Activated CD4-positive, CD25-positive, alpha-beta regulatory T cell treated with anti-CD3 and anti-CD28 coated beads, Interleukin-2, amount 50 U/mL, for 16 hours (primary cell): ENCODE results near the gene GLIS2.

ENCODE experiments used
- DNase-seq: peaks from one replicate; pipeline ENCODE4 v3.0.0-alpha.2; 2020; ENCODE audit warnings: low read depth, low spot score

The GLIS2 gene

DNA sequence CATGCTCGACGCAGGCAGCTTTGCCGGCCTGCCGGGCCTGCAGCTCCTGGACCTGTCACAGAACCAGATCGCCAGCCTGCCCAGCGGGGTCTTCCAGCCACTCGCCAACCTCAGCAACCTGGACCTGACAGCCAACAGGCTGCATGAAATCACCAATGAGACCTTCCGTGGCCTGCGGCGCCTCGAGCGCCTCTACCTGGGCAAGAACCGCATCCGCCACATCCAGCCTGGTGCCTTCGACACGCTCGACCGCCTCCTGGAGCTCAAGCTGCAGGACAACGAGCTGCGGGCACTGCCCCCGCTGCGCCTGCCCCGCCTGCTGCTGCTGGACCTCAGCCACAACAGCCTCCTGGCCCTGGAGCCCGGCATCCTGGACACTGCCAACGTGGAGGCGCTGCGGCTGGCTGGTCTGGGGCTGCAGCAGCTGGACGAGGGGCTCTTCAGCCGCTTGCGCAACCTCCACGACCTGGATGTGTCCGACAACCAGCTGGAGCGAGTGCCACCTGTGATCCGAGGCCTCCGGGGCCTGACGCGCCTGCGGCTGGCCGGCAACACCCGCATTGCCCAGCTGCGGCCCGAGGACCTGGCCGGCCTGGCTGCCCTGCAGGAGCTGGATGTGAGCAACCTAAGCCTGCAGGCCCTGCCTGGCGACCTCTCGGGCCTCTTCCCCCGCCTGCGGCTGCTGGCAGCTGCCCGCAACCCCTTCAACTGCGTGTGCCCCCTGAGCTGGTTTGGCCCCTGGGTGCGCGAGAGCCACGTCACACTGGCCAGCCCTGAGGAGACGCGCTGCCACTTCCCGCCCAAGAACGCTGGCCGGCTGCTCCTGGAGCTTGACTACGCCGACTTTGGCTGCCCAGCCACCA lies 65.4 kb downstream of the GLIS2 start:
- no peak for DNase-seq

GRCh38 chr16:4381935-4382794 lies 66.3 kb downstream of the GLIS2 start:
- DNase-seq, result no peak

- DNase-seq, result no peak
Observed at GRCh38 chr16:4382795-4383357, 67.0 kb downstream of the GLIS2 start.

DNA sequence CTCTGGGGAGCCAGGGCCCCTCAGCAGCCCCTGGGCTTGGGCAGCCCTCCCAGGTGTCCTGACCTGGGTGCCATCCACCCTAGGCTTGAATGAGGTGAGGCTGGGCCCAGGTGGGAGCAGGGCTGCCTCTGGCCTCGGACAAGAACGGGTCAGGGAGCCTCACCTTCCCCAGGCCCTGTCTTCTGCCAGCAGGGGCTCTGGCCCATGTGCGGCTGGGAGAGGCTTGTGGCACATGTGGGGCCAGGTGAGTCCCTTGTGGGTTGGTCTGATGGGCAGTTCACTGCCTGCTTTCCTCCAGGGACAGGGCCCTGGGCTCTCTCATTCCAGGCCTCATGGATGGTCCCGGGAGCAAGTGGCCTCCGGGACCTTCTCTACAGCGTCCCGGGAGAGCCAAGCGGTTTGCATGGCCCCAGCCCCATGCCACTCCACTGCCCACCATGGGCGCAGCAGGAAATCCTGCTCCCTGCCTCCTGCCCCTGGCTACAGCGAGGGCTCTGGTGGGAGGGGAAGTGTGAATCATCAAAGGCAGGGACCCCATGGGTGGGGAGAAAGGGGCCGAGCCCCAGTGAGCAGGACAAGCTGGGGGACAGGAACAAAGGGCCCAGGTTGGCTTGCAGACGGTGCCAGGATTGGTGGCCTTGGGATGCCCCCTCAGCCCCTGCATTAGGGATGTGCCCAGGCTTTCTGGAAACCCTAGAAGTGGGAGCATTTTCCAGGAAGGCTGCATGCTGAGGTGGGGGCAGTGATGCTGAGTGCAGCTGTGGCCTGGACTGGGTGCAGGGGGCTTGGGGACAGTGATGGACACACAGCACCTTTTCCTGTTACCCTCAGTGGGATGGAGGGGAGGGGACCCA lies 68.0 kb downstream of the GLIS2 start:
- DNase-seq, result no peak

GRCh38 chr16:4384509-4384942 lies 68.7 kb downstream of the GLIS2 start:
- no peak for DNase-seq

DNA sequence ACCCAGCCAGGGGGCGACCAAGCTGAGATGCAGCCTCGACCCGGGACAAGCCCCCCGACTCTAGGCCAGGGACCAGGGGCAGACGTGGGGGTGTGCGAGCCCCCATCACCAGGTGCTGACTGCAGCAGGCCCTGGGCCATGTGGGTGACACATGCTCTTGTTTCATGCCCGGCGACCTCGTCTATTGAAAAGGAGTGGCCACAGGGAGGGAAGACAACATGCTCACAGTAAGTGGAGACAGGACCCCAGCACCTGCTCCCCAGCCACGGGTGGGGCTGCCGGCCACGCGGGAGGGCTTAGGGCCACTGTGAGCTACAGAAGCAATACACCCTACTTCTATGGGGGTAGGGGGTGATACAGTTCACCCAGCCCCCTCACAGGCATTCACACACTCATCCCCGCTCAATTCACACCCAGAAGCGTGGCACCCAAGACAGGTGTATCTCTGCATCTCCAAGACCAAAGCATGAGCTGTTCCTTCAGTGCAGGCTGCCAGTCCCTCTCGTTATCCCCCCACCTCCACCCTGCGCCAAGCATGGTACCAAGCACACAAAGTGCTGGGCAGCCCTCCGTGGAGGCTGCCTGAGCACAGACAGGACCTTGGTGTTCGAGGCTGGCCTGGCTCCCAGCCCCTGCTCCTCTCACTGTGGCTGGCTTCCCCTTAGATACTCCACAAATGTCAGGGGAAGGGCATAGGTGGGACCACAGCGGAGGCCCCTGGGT lies 69.4 kb downstream of the GLIS2 start:
- no peak for DNase-seq

DNA sequence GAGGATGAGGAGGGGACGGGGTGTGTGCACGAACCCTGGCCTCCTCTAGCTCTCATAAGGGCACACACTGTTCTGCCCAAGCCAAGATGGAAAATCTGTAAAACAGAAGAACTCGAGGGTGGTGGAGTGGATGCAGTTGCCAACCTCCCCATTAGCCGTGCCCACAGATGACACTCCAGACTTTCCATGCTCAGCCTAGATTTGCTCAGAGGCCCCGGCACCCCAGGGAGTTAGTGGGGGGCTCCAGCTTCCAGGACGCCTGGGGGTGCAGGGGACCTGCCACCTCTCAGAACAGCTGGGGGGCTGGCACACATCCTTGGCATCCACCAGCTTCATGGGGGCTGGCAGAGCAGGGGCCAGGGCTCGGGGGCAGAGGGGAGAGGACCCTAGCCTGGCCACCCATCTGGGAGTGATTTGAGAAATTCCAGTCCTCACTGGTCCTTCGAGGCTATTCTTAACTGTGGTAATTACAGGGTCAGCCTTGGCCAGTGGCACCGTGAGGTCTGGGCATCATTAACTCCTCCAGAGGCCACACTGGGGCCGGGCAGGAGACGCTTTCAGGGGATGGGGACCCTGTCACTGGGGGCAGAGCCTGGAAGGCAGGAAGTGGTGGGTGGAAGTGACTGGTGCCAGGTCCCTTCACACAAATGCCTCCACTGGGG lies 70.1 kb downstream of the GLIS2 start:
- DNase-seq, result no peak

DNA sequence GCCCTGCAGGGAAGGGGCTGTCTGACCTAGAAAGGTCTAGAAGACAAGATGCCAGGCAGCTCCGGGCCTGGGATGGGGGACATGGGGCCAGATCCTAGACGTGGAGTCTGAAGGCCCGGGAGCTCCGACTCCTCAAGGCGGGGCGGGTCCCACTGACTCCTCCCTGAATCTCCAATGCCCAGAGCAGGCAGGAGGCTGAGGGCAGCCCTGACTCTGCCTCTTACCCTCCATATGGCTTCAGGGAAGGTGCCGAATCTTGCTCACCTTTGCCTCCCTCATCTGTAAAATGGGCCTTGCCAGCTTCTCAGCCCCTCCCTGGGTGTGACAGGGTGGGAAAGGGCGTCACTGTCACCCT lies 70.6 kb downstream of the GLIS2 start:
- DNase-seq, result no peak

- no peak for DNase-seq
Observed at GRCh38 chr16:4386951-4387565, 71.2 kb downstream of the GLIS2 start.

DNA sequence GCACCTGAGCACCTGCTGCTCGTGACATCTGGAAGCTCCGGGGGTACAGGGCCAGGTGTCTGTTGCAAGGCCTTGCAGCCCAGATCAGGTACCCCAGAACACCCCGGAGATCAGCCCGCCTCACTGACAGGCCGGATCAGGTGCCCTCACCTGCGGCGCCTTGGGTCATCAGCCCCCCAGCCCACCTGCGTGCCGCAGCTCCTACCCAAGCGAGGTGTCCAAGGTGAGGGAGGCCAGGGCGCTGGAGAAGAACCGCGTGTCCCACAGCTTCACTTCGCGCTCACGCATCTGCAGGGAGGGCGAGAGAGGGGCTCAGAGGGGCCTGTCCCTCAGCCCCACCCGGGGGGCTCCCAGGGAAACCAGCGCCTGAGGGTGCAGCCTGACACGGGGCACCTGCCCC lies 71.9 kb downstream of the GLIS2 start:
- no peak for DNase-seq

GRCh38 chr16:4388271-4389021 lies 72.6 kb downstream of the GLIS2 start:
- no peak for DNase-seq
